Keratinocyte (primary cell): ENCODE results near the gene ZNF106.

Source experiments
- EZH2 ChIP-seq: IDR thresholded peaks from one replicate; pipeline ENCODE4 v1.6.1; 2012; ENCODE audit warnings: inconsistent platforms, mild to moderate bottlenecking, low read length, moderate library complexity
- TF ChIP-seq, protein P1 (sequence below), 3 experiments: IDR thresholded peaks in 1 of 3; conservative IDR thresholded peaks in 1 of 3; optimal IDR thresholded peaks in 1 of 3; 2 replicates in 2 of 3; 3 replicates in 1 of 3; pipeline versions ENCODE3 to v1.5.1; 2011; ENCODE audit warnings: low read length in 3 of 3, mild to moderate bottlenecking in 3 of 3, moderate library complexity in 2 of 3, control low read depth in 1 of 3, inconsistent platforms in 1 of 3; ENCODE audit not compliant: insufficient read depth in 2 of 3; ENCODE audit errors: extremely low read depth in 1 of 3

GRCh38 chr15:42493679-42494078 is 2.7 kb upstream of the ZNF106 start:
- TF ChIP-seq, protein P1, sequence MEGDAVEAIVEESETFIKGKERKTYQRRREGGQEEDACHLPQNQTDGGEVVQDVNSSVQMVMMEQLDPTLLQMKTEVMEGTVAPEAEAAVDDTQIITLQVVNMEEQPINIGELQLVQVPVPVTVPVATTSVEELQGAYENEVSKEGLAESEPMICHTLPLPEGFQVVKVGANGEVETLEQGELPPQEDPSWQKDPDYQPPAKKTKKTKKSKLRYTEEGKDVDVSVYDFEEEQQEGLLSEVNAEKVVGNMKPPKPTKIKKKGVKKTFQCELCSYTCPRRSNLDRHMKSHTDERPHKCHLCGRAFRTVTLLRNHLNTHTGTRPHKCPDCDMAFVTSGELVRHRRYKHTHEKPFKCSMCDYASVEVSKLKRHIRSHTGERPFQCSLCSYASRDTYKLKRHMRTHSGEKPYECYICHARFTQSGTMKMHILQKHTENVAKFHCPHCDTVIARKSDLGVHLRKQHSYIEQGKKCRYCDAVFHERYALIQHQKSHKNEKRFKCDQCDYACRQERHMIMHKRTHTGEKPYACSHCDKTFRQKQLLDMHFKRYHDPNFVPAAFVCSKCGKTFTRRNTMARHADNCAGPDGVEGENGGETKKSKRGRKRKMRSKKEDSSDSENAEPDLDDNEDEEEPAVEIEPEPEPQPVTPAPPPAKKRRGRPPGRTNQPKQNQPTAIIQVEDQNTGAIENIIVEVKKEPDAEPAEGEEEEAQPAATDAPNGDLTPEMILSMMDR (optimal IDR thresholded peaks at IDR 0.05 in 1 of 3, IDR thresholded peaks at IDR 0.05 in 1 of 3, conservative IDR thresholded peaks at IDR 0.05 in 1 of 3; ENCODE audit: extremely low read depth in 1 of 3, insufficient read depth in 2 of 3, low read length in 3 of 3) = no peak
- TF ChIP-seq EZH2 = no peak
